Ectodermal cell (in vitro differentiated cells): ENCODE data around the gene GABRQ. TPM values are rescaled to one million over a fixed set of nuclear protein-coding genes. Genes with fewer than 3 reads are reported as not detected.

Experiments used
- H3K27ac ChIP-seq: 2 replicates; pipeline ENCODE4 v1.7.0; 2013; ENCODE audit warnings: mild to moderate bottlenecking, low read depth, low read length; ENCODE audit not compliant: insufficient read depth, poor library complexity, severe bottlenecking
- H3K27me3 ChIP-seq: 2 replicates; pipeline ENCODE4 v1.7.0; 2013; ENCODE audit warnings: mild to moderate bottlenecking, low read length; ENCODE audit not compliant: insufficient read depth, control insufficient read depth, poor library complexity, severe bottlenecking
- H3K36me3 ChIP-seq: one replicate; pipeline ENCODE4 v1.7.0; 2013; ENCODE audit warnings: low read length; ENCODE audit not compliant: control insufficient read depth, insufficient read depth
- H3K4me1 ChIP-seq: one replicate; pipeline ENCODE4 v1.7.0; 2013; ENCODE audit warnings: low read length; ENCODE audit not compliant: control insufficient read depth, insufficient read depth
- H3K4me3 ChIP-seq: 2 replicates; pipeline ENCODE4 v1.7.0; 2013; ENCODE audit warnings: low read depth, low read length, control low read depth; ENCODE audit not compliant: insufficient read depth
- H3K9me3 ChIP-seq: 2 replicates; pipeline ENCODE4 v1.7.0; 2013; ENCODE audit warnings: mild to moderate bottlenecking, low read length, moderate library complexity; ENCODE audit not compliant: control insufficient read depth
- WGBS, 2 experiments: methylation state at CpG; one replicate each; pipeline ENCODE4 v1.1.7; 2013; ENCODE audit warnings: missing lambda C conversion rate in 2 of 2; 5-methylcytosine and 5-hydroxymethylcytosine counted together
- polyA plus RNA-seq, 4 experiments: library from polyadenylated mRNA; stranded (reverse); fragments of 50-300 nt; gene quantifications; one replicate each; pipeline ENCODE4 v1.2.3, GENCODE V29; 2013

GABRQ gene
- polyA plus RNA-seq (2013, experiment 1 of 4): 2.2 TPM
- 2.6 TPM for polyA plus RNA-seq (2013, experiment 2 of 4)
- 1.7 TPM for polyA plus RNA-seq (2013, experiment 3 of 4)
- 1.8 TPM for polyA plus RNA-seq (2013, experiment 4 of 4)

GRCh38 chrX:152637649-152638442 lies at the start of gene GABRQ:
Gene GABRQ (plus strand): TSS chrX:152637895. CDS start chrX:152638203, 308 bp downstream.
- Histone ChIP-seq H3K36me3 (no peaks in the 10 kb centered on the region), H3K4me3 (peak within 1 kb of the TSS; percentile 35), H3K9me3 (no peaks in the 10 kb centered on the region), H3K4me1 (no peaks in the 10 kb centered on the region), H3K27me3 (peaks cover 27% of the 10 kb centered on the region), H3K27ac (no peak within 1 kb of the TSS)
- WGBS, 2 experiments: 0% methylated on average over 62 of the region's 64 CpGs

- Histone ChIP-seq H3K36me3 (no peaks in the 10 kb centered on the region), H3K27ac (no peak overlapping the region), H3K27me3 (no peaks in the 10 kb centered on the region)
These were observed 49.5 kb upstream of the GABRQ start for GRCh38 chrX:152588206-152588605.

GRCh38 chrX:152600853-152601633 lies 36.7 kb upstream of the GABRQ start:
- H3K27me3 ChIP-seq: no peaks in the 10 kb centered on the region
- no peak overlapping the region for H3K27ac ChIP-seq
- 64% methylated on average over 5 of the region's 5 CpGs for WGBS, 2 experiments
- H3K4me3 ChIP-seq: no peak overlapping the region
- H3K4me1 ChIP-seq: no peaks in the 10 kb centered on the region
- H3K36me3 ChIP-seq: no peaks in the 10 kb centered on the region
- no peaks in the 10 kb centered on the region for H3K9me3 ChIP-seq

More at GRCh38 chrX:152588206-152588605, 49.5 kb upstream of the GABRQ start:
- Histone ChIP-seq H3K4me1 (no peaks in the 10 kb centered on the region), H3K4me3 (no peak overlapping the region), H3K9me3 (no peaks in the 10 kb centered on the region)

- no peaks in the 10 kb centered on the region for H3K36me3 ChIP-seq
- 53 to 57% methylated on average over 6 of the region's 6 CpGs for WGBS, 2 experiments
- no peaks in the 10 kb centered on the region for H3K4me1 ChIP-seq
- no peak overlapping the region for H3K4me3 ChIP-seq
- H3K9me3 ChIP-seq: no peaks in the 10 kb centered on the region
- H3K27me3 ChIP-seq: no peaks in the 10 kb centered on the region
- no peak overlapping the region for H3K27ac ChIP-seq
These were observed 35.7 kb upstream of the GABRQ start for GRCh38 chrX:152601848-152602616.

- Histone ChIP-seq H3K27me3 (no peaks in the 10 kb centered on the region), H3K27ac (no peak overlapping the region), H3K4me1 (no peaks in the 10 kb centered on the region), H3K4me3 (no peak overlapping the region), H3K9me3 (no peaks in the 10 kb centered on the region), H3K36me3 (no peaks in the 10 kb centered on the region)
- 92 to 95% methylated on average over 1 of the region's 1 CpG for WGBS, 2 experiments
These were observed 22.9 kb upstream of the GABRQ start for GRCh38 chrX:152614791-152615190.

- no peaks in the 10 kb centered on the region for H3K4me1 ChIP-seq
- H3K4me3 ChIP-seq: no peak overlapping the region
- no peaks in the 10 kb centered on the region for H3K27me3 ChIP-seq
- 80 to 90% methylated on average over 2 of the region's 2 CpGs for WGBS, 2 experiments
- no peak overlapping the region for H3K27ac ChIP-seq
- H3K36me3 ChIP-seq: no peaks in the 10 kb centered on the region
- no peaks in the 10 kb centered on the region for H3K9me3 ChIP-seq
These were observed 17.8 kb upstream of the GABRQ start for GRCh38 chrX:152619897-152620296.

- no peaks in the 10 kb centered on the region for H3K36me3 ChIP-seq
- no peak overlapping the region for H3K4me3 ChIP-seq
- H3K27me3 ChIP-seq: no peaks in the 10 kb centered on the region
- 63 to 67% methylated on average over 5 to 7 of the region's 7 CpGs for WGBS, 2 experiments
- H3K4me1 ChIP-seq: no peaks in the 10 kb centered on the region
- H3K27ac ChIP-seq: no peak overlapping the region
- H3K9me3 ChIP-seq: no peaks in the 10 kb centered on the region
These were observed 5.1 kb upstream of the GABRQ start for GRCh38 chrX:152632445-152633097.

GRCh38 chrX:152635941-152636340 lies 1.8 kb upstream of the GABRQ start:
- H3K4me1 ChIP-seq: no peaks in the 10 kb centered on the region
- H3K36me3 ChIP-seq: no peaks in the 10 kb centered on the region
- H3K27ac ChIP-seq: no peak overlapping the region
- WGBS, 2 experiments: 5 to 12% methylated on average over 7 of the region's 7 CpGs
- no peak overlapping the region for H3K4me3 ChIP-seq
- H3K9me3 ChIP-seq: no peaks in the 10 kb centered on the region
- H3K27me3 ChIP-seq: peaks cover 27% of the 10 kb centered on the region

GRCh38 chrX:152638443-152638904 lies 779 bp downstream of the GABRQ start:
- no peaks in the 10 kb centered on the region for H3K4me1 ChIP-seq
- H3K36me3 ChIP-seq: no peaks in the 10 kb centered on the region
- WGBS, 2 experiments: 8% methylated on average over 23 of the region's 23 CpGs
- no peak overlapping the region for H3K27ac ChIP-seq
- H3K9me3 ChIP-seq: no peaks in the 10 kb centered on the region
- peak overlapping the region; percentile 35 for H3K4me3 ChIP-seq
- peaks cover 27% of the 10 kb centered on the region for H3K27me3 ChIP-seq
